ENCODE measurements around the gene SCAMP1.

- TF ChIP-seq CTCF (IDR thresholded peaks at IDR 0.05; ENCODE audit: poor library complexity, severe bottlenecking) (no peak), SMC3 (conservative IDR thresholded peaks at IDR 0.05; ENCODE audit: poor library complexity) (no peak), POLR2AphosphoS5 (IDR thresholded peaks at IDR 0.05) (no peak), EZH2 (IDR thresholded peaks at IDR 0.05; ENCODE audit: borderline replicate concordance, insufficient read depth, low read length, poor library complexity, severe bottlenecking) (no peak), TAF1 (IDR thresholded peaks at IDR 0.05; ENCODE audit: low read depth) (no peak), RAD21 (conservative IDR thresholded peaks at IDR 0.05) (no peak)
Measured at GRCh38 chr5:78331523-78332080, 28.8 kb upstream of the SCAMP1 start.

Measured in neural cell (in vitro differentiated cells).